ENCODE measurements around the gene SLC4A4. TPM values are rescaled to one million over a fixed set of nuclear protein-coding genes. Genes with fewer than 3 reads are reported as not detected.

The SLC4A4 gene
- total RNA-seq, 1 donor from 2014 or later = 0.32 TPM

GRCh38 chr4:71526637-71527406, 188.0 kb downstream of the SLC4A4 start:
- no peaks in the 10 kb centered on the region for H3K4me1 ChIP-seq
- H3K36me3 ChIP-seq = no peaks in the 10 kb centered on the region
- intact Hi-C loops (cut with DNase I) = no loop called here
- no peaks in the 10 kb centered on the region for H3K27me3 ChIP-seq
- no peaks in the 10 kb centered on the region for H3K9me3 ChIP-seq
- no peak overlapping the region for H3K4me3 ChIP-seq
- H3K27ac ChIP-seq = no peak overlapping the region
- DNase-seq (ENCODE audit: low spot score in 2 of 2) = no peak
- TF ChIP-seq CTCF (IDR thresholded peaks at IDR 0.05) = no peak

- H3K9me3 ChIP-seq = no peaks in the 10 kb centered on the region
- intact Hi-C loops (cut with DNase I) = no loop called here
- no peak for TF ChIP-seq CTCF (IDR thresholded peaks at IDR 0.05)
- H3K27me3 ChIP-seq = no peaks in the 10 kb centered on the region
- no peak overlapping the region for H3K4me3 ChIP-seq
- DNase-seq (ENCODE audit: low spot score in 2 of 2) = no peak
- no peaks in the 10 kb centered on the region for H3K36me3 ChIP-seq
- no peak overlapping the region for H3K27ac ChIP-seq
- H3K4me1 ChIP-seq = no peaks in the 10 kb centered on the region
Observed at GRCh38 chr4:71532407-71532806, 193.6 kb downstream of the SLC4A4 start.

GRCh38 chr4:71533121-71533520, 194.3 kb downstream of the SLC4A4 start:
- no peaks in the 10 kb centered on the region for H3K4me1 ChIP-seq
- TF ChIP-seq CTCF (IDR thresholded peaks at IDR 0.05) = no peak
- H3K27ac ChIP-seq = no peak overlapping the region
- intact Hi-C loops (cut with DNase I) = no loop called here
- H3K4me3 ChIP-seq = no peak overlapping the region
- H3K9me3 ChIP-seq = no peaks in the 10 kb centered on the region
- no peaks in the 10 kb centered on the region for H3K27me3 ChIP-seq
- DNase-seq (ENCODE audit: low spot score in 2 of 2) = no peak
- H3K36me3 ChIP-seq = no peaks in the 10 kb centered on the region

- Histone ChIP-seq H3K27me3 (no peaks in the 10 kb centered on the region), H3K4me3 (no peak overlapping the region), H3K9me3 (no peaks in the 10 kb centered on the region), H3K27ac (no peak overlapping the region), H3K4me1 (no peaks in the 10 kb centered on the region), H3K36me3 (no peaks in the 10 kb centered on the region)
- intact Hi-C loops (cut with DNase I) = no loop called here
- no peak for TF ChIP-seq CTCF (IDR thresholded peaks at IDR 0.05)
- no peak for DNase-seq (ENCODE audit: low spot score in 2 of 2)
Observed at GRCh38 chr4:71537551-71538065, 198.8 kb downstream of the SLC4A4 start.

GRCh38 chr4:71538528-71538927, 199.7 kb downstream of the SLC4A4 start:
- intact Hi-C loops (cut with DNase I) = no loop called here
- DNase-seq (ENCODE audit: low spot score in 2 of 2) = no peak
- H3K27ac ChIP-seq = no peak overlapping the region
- no peaks in the 10 kb centered on the region for H3K27me3 ChIP-seq
- H3K4me1 ChIP-seq = no peaks in the 10 kb centered on the region
- no peaks in the 10 kb centered on the region for H3K9me3 ChIP-seq
- no peaks in the 10 kb centered on the region for H3K36me3 ChIP-seq
- H3K4me3 ChIP-seq = no peak overlapping the region
- TF ChIP-seq CTCF (IDR thresholded peaks at IDR 0.05) = no peak

All from ascending aorta (tissue), 2 donors.